Neural crest cell (in vitro differentiated cells): Measurements from ENCODE around the gene CLIC6. TPM values are rescaled to one million over a fixed set of nuclear protein-coding genes. Genes with fewer than 3 reads are reported as not detected.

Source experiments
- DNase-seq: peaks from one replicate; pipeline ENCODE4 v3.0.0; 2021; ENCODE audit warnings: low read depth, mixed read lengths, low spot score
- H3K27ac Mint-ChIP-seq: one replicate; pipeline ENCODE4 v1.8.0; 2021; ENCODE audit warnings: mild to moderate bottlenecking, mixed read lengths; ENCODE audit not compliant: unreplicated experiment
- H3K27me3 Mint-ChIP-seq: 2 replicates; pipeline ENCODE4 v1.8.0; 2021; ENCODE audit warnings: low read depth, mild to moderate bottlenecking, mixed read lengths
- H3K36me3 Mint-ChIP-seq: 2 replicates; pipeline ENCODE4 v1.8.0; 2021; ENCODE audit warnings: low read depth, mild to moderate bottlenecking, mixed read lengths
- H3K4me1 Mint-ChIP-seq: 2 replicates; pipeline ENCODE4 v1.8.0; 2021; ENCODE audit warnings: mixed read lengths
- H3K4me3 Mint-ChIP-seq: one replicate; pipeline ENCODE4 v1.8.0; 2021; ENCODE audit warnings: mild to moderate bottlenecking, mixed read lengths
- H3K9me3 Mint-ChIP-seq: 2 replicates; pipeline ENCODE4 v1.8.0; 2021; ENCODE audit warnings: mixed read lengths
- CTCF ChIP-seq: fragments of 200-600 bp; sonication (generic); conservative IDR thresholded peaks from 2 replicates; pipeline ENCODE4 v1.5.0; 2021; ENCODE audit warnings: antibody characterized with exemption, mild to moderate bottlenecking
- total RNA-seq: library from RNA; stranded (reverse); gene quantifications from 2 replicates; pipeline ENCODE4 v1.2.1, GENCODE V29; 2021

The CLIC6 gene
- total RNA-seq, 1 donor from 2014 or later: 0.19 TPM

GRCh38 chr21:34743285-34743684 is 74.5 kb downstream of the CLIC6 start:
- Mint-ChIP-seq H3K4me1 (peaks cover 5% of the 10 kb centered on the region), H3K36me3 (no peaks in the 10 kb centered on the region), H3K9me3 (peaks cover 3% of the 10 kb centered on the region), H3K27me3 (peaks cover 19% of the 10 kb centered on the region), H3K27ac (no peak overlapping the region), H3K4me3 (no peak overlapping the region)
- DNase-seq: no peak
- TF ChIP-seq CTCF: no peak

GRCh38 chr21:34743831-34744230 is 75.0 kb downstream of the CLIC6 start:
- DNase-seq: no peak
- H3K27ac Mint-ChIP-seq: no peak overlapping the region
- TF ChIP-seq CTCF: no peak
- H3K36me3 Mint-ChIP-seq: no peaks in the 10 kb centered on the region
- H3K4me1 Mint-ChIP-seq: peaks cover 5% of the 10 kb centered on the region
- peaks cover 3% of the 10 kb centered on the region for H3K9me3 Mint-ChIP-seq
- peaks cover 19% of the 10 kb centered on the region for H3K27me3 Mint-ChIP-seq
- no peak overlapping the region for H3K4me3 Mint-ChIP-seq

- Mint-ChIP-seq H3K27ac (no peak overlapping the region), H3K36me3 (no peaks in the 10 kb centered on the region), H3K4me3 (no peak overlapping the region), H3K9me3 (peaks cover 3% of the 10 kb centered on the region), H3K4me1 (peaks cover 5% of the 10 kb centered on the region), H3K27me3 (peaks cover 19% of the 10 kb centered on the region)
- no peak for DNase-seq
- no peak for TF ChIP-seq CTCF
These were observed 76.0 kb downstream of the CLIC6 start for GRCh38 chr21:34744801-34745200.

- Mint-ChIP-seq H3K4me1 (peaks cover 5% of the 10 kb centered on the region), H3K9me3 (peaks cover 3% of the 10 kb centered on the region), H3K27me3 (peaks cover 19% of the 10 kb centered on the region), H3K4me3 (no peak overlapping the region), H3K27ac (no peak overlapping the region), H3K36me3 (no peaks in the 10 kb centered on the region)
- TF ChIP-seq CTCF: peak; percentile 96
- DNase-seq: peak; percentile 67
These were observed 76.9 kb downstream of the CLIC6 start for GRCh38 chr21:34745557-34746255.

- no peak for DNase-seq
- no peak for TF ChIP-seq CTCF
- no peaks in the 10 kb centered on the region for H3K36me3 Mint-ChIP-seq
- no peak overlapping the region for H3K4me3 Mint-ChIP-seq
- no peak overlapping the region for H3K27ac Mint-ChIP-seq
- H3K4me1 Mint-ChIP-seq: peaks cover 5% of the 10 kb centered on the region
- peaks cover 15% of the 10 kb centered on the region for H3K27me3 Mint-ChIP-seq
- H3K9me3 Mint-ChIP-seq: peaks cover 3% of the 10 kb centered on the region
These were observed 80.1 kb downstream of the CLIC6 start for GRCh38 chr21:34748862-34749261.
